Adipocyte (in vitro differentiated cells): ENCODE results near the gene GGTLC3.
"Not testable (repeated sequence)": the region's sequence is repeated elsewhere in the genome, so short reads cannot be mapped to it uniquely, and the experiment has no call there.

ENCODE experiments used
- DNase-seq: peaks from one replicate; pipeline ENCODE4 v3.0.0-alpha.2; 2015; ENCODE audit warnings: low read depth
- H3K27me3 ChIP-seq: replicated peaks from 2 replicates; pipeline ENCODE4 v1.7.0; 2013; ENCODE audit warnings: mild to moderate bottlenecking, low read length, moderate library complexity; ENCODE audit not compliant: control insufficient read depth, insufficient read depth
- H3K36me3 ChIP-seq: 2 replicates; pipeline ENCODE4 v1.7.0; 2013; ENCODE audit warnings: low read length, mild to moderate bottlenecking, moderate library complexity; ENCODE audit not compliant: control insufficient read depth, insufficient read depth, severe bottlenecking
- H3K4me1 ChIP-seq: 2 replicates; pipeline ENCODE4 v1.7.0; 2013; ENCODE audit warnings: mild to moderate bottlenecking, low read length, moderate library complexity; ENCODE audit not compliant: control insufficient read depth, insufficient read depth
- H3K4me3 ChIP-seq: 2 replicates; pipeline ENCODE4 v1.7.0; 2013; ENCODE audit warnings: mild to moderate bottlenecking, low read length, moderate library complexity
- H3K9ac ChIP-seq: 2 replicates; pipeline ENCODE4 v1.7.0; 2013; ENCODE audit warnings: mild to moderate bottlenecking, low read length, moderate library complexity
- H3K9me3 ChIP-seq: 2 replicates; pipeline ENCODE4 v1.7.0; 2013; ENCODE audit warnings: mild to moderate bottlenecking, low read length, moderate library complexity; ENCODE audit not compliant: control insufficient read depth

Gene GGTLC3

DNA sequence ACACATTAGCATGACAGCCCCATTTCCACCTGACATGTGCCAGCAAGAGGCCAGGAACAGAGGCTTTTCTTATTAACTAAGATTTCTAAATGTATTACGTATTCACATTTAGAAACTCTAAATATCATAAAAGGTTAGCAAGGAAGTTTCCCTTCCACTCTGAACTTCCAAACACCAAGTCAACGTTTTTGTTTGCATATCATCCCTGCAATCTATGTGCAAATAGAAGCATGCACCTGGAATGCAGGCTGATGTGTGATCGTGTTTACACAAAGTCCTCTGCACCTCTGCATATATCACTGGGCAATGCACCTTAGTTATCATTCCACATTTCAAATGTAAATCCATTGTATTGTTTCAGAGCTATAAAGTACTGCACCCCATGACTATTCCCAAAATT lies 21.7 kb downstream of the GGTLC3 start:
- H3K27me3 ChIP-seq, H3K4me1 ChIP-seq, H3K9ac ChIP-seq, H3K36me3 ChIP-seq, H3K9me3 ChIP-seq, H3K4me3 ChIP-seq, DNase-seq: not testable (repeated sequence)
